Liver (tissue), 9 donors: Measurements from ENCODE around the gene SLFN12. TPM values are rescaled to one million over a fixed set of nuclear protein-coding genes. Genes with fewer than 3 reads are reported as not detected.

Experiments
- DNase-seq: peaks from one replicate; pipeline ENCODE4 v3.0.0-alpha.2; 2017; ENCODE audit warnings: low spot score
- H3K27ac ChIP-seq, 2 donors: one replicate each; pipeline ENCODE4 v1.7.0; 2013; ENCODE audit warnings: inconsistent platforms in 2 of 2, low read length in 2 of 2, control low read depth in 1 of 2, low read depth in 1 of 2, mild to moderate bottlenecking in 1 of 2
- H3K27me3 ChIP-seq, 4 donors: one replicate each; pipeline versions ENCODE4 v1.6.1 to v1.7.0; 2013; ENCODE audit warnings: low read length in 3 of 4, inconsistent platforms in 1 of 4, mild to moderate bottlenecking in 1 of 4, moderate library complexity in 1 of 4; ENCODE audit not compliant: control insufficient read depth in 4 of 4, insufficient read depth in 4 of 4
- H3K36me3 ChIP-seq, 4 donors: one replicate each; pipeline versions ENCODE4 v1.6.1 to v1.7.0; 2013; ENCODE audit warnings: low read length in 3 of 4, mild to moderate bottlenecking in 3 of 4, low read depth in 1 of 4, moderate library complexity in 1 of 4; ENCODE audit not compliant: control insufficient read depth in 4 of 4, insufficient read depth in 3 of 4
- H3K4me1 ChIP-seq, 4 donors: one replicate each; pipeline versions ENCODE4 v1.6.1 to v1.7.0; 2013; ENCODE audit warnings: low read length in 3 of 4, mild to moderate bottlenecking in 3 of 4, moderate library complexity in 1 of 4; ENCODE audit not compliant: control insufficient read depth in 4 of 4, insufficient read depth in 4 of 4
- H3K4me3 ChIP-seq, 3 donors: one replicate each; pipeline versions ENCODE4 v1.6.1 to v1.7.0; 2013; ENCODE audit warnings: low read length in 3 of 3, control low read depth in 1 of 3, low read depth in 1 of 3, mild to moderate bottlenecking in 1 of 3
- H3K9ac ChIP-seq, 2 donors: one replicate each; pipeline ENCODE4 v1.7.0; 2013; ENCODE audit warnings: low read length in 2 of 2, mild to moderate bottlenecking in 2 of 2, moderate library complexity in 2 of 2, control low read depth in 1 of 2, low read depth in 1 of 2
- H3K9me3 ChIP-seq, 4 donors: one replicate each; pipeline versions ENCODE4 v1.6.1 to v1.7.0; 2013; ENCODE audit warnings: low read length in 3 of 4; ENCODE audit not compliant: control insufficient read depth in 4 of 4
- ATF3 ChIP-seq: IDR thresholded peaks from 2 replicates; pipeline ENCODE4 v1.6.1; 2016; ENCODE audit warnings: antibody characterized with exemption
- CTCF ChIP-seq: fragments of 150-350 bp; IDR thresholded peaks from 2 replicates; pipeline ENCODE4 v1.5.1; 2017; ENCODE audit warnings: improper control_type of control experiment, low read depth, low read length; ENCODE audit not compliant: missing input control
- FOXA2 ChIP-seq: IDR thresholded peaks from 2 replicates; pipeline ENCODE4 v1.6.1; 2016; ENCODE audit warnings: antibody characterized with exemption
- GABPA ChIP-seq, 2 donors: IDR thresholded peaks in 1 of 2; conservative IDR thresholded peaks in 1 of 2; 2 replicates each; pipeline ENCODE4 v1.6.1; 2016; ENCODE audit warnings: antibody characterized with exemption in 2 of 2, mild to moderate bottlenecking in 1 of 2, moderate library complexity in 1 of 2
- HNF4A ChIP-seq, 2 donors: conservative IDR thresholded peaks; 2 replicates each; pipeline ENCODE4 v1.6.1; 2016; ENCODE audit warnings: antibody characterized with exemption in 2 of 2, mild to moderate bottlenecking in 2 of 2
- HNF4G ChIP-seq: IDR thresholded peaks from 2 replicates; pipeline ENCODE4 v1.6.1; 2016; ENCODE audit warnings: antibody characterized with exemption
- NR2F2 ChIP-seq: IDR thresholded peaks from 2 replicates; pipeline ENCODE4 v1.6.1; 2016; ENCODE audit warnings: antibody characterized with exemption
- RAD21 ChIP-seq, 2 donors: IDR thresholded peaks; 2 replicates each; pipeline ENCODE4 v1.6.1; 2016; ENCODE audit warnings: antibody characterized with exemption in 2 of 2, mild to moderate bottlenecking in 2 of 2
- RXRA ChIP-seq, 2 donors: IDR thresholded peaks; 2 replicates each; pipeline ENCODE4 v1.6.1; 2017 to 2018; ENCODE audit warnings: antibody characterized with exemption in 2 of 2, mild to moderate bottlenecking in 1 of 2
- SP1 ChIP-seq: IDR thresholded peaks from 2 replicates; pipeline ENCODE4 v1.6.1; 2018; ENCODE audit warnings: antibody characterized with exemption, mild to moderate bottlenecking
- ZBTB33 ChIP-seq: IDR thresholded peaks from 2 replicates; pipeline ENCODE4 v1.6.1; 2016; ENCODE audit warnings: antibody characterized with exemption
- WGBS: extraction: QIAGEN DNeasy Blood & Tissue Kit; methylation state at CpG from one replicate; pipeline ENCODE4 v1.1.7; 2013; 5-methylcytosine and 5-hydroxymethylcytosine counted together
- polyA plus RNA-seq, 2 donors: library from polyadenylated mRNA; stranded (reverse) in 1 of 2; unstranded in 1 of 2; fragments of 200-250 nt in 1 of 2; fragments of >200 nt in 1 of 2; fragmentation: Nextera tagmentation in 1 of 2; extraction: Ambion mirVana in 1 of 2; gene quantifications; one replicate each; pipeline versions ENCODE4 v1.2.1 to v1.2.3, GENCODE V29; 2013 to 2015
- total RNA-seq, 2 donors: library from RNA; depleted of rRNA; stranded (reverse); fragments of >200 nt; gene quantifications; one replicate each; pipeline ENCODE4 v1.2.3, GENCODE V29; 2014
- TF ChIP-seq, protein P1 (sequence below): IDR thresholded peaks from 2 replicates; pipeline ENCODE4 v1.6.1; 2016; ENCODE audit warnings: antibody characterized with exemption
- donor health status: healthy.
- donor health status: healthy.
- donor health status: healthy.
- donor health status: healthy.
- donor health status: healthy.

SLFN12 gene
- total RNA-seq (1 to 10 TPM; 3.5 to 5.0 TPM), polyA plus RNA-seq (under 1 TPM; 0.91 to 0.93 TPM)

DNA sequence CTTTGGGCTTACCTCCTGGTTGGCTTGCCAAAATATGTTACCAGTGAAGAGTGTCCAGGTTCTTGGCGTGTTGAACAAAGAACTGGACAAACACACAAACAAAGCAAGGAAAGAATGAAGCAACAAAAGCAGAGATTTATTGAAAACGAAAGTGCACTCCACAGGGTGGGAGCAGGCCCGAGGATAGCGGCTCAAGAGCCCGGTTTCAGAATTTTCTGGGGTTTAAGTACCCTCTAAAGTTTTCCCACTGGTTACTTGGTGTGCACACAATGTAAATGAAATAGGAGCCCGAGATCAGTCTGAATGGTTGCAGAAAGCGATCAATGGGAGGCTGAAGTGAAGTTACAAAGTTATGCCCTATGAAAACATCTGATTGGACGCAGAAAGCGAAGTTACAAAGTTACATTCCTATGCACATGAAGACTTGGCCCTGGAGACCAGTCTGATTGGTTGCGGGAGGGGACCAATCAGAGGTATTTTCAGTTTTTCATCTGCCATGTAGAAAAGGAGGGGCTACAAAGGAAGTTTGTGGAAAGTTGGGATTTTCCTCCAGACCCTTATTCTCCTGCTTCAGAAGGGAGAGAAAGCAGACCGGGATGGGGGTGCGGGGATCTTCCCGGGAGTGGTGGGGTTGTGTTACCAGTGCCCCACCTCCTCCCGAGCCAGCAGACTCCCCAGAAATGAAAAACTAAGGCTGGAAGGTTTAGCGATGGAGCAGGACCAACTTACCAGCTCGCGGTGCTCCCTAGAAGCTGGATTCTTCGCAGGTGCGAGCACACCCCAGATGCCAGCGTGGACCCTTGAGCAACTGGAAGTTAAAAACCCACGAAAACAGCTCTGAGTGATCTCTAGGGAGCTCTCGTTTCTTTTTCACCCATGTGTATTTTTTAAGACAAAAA lies at the start of gene SLFN12:
TSS of gene SLFN12 (minus strand) at position 325 of the 899 bp plus-strand sequence. CDS start 9,472 bp downstream, outside the sequence.
- no peaks in the 10 kb centered on the region for H3K9me3 ChIP-seq
- H3K27me3 ChIP-seq, result no peaks in the 10 kb centered on the region
- H3K27ac ChIP-seq, result peak within 1 kb of the TSS; percentile 73 to 85
- 17% methylated on average over 22 of the region's 22 CpGs for WGBS
- H3K4me1 ChIP-seq, result peaks cover 0 to 15% (median 6%) of the 10 kb centered on the region in 4 donors
- H3K36me3 ChIP-seq, result no peaks in the 10 kb centered on the region
- no peak for TF ChIP-seq NR2F2
- TF ChIP-seq, protein P1, sequence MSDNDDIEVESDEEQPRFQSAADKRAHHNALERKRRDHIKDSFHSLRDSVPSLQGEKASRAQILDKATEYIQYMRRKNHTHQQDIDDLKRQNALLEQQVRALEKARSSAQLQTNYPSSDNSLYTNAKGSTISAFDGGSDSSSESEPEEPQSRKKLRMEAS, result no peak
- no peak for TF ChIP-seq HNF4A (conservative IDR thresholded peaks at IDR 0.05)
- no peak for TF ChIP-seq ATF3
- peak; percentile 40 for TF ChIP-seq SP1
- H3K9ac ChIP-seq, result peak within 1 kb of the TSS; percentile 26 to 69
- DNase-seq, result no peak
- peak within 1 kb of the TSS; percentile 51 to 70 (median 61) for H3K4me3 ChIP-seq

GRCh38 chr17:35479271-35479670 lies 47.0 kb upstream of the SLFN12 start:
- H3K27me3 ChIP-seq, result peaks cover 0 to 13% (median 1%) of the 10 kb centered on the region in 4 donors
- no peak overlapping the region for H3K27ac ChIP-seq
- H3K36me3 ChIP-seq, result no peaks in the 10 kb centered on the region
- no peak for TF ChIP-seq GABPA (IDR thresholded peaks at IDR 0.05 in 1 of 2, conservative IDR thresholded peaks at IDR 0.05 in 1 of 2)
- TF ChIP-seq RXRA (IDR thresholded peaks at IDR 0.05), result no peak
- no peak for TF ChIP-seq FOXA2
- TF ChIP-seq, protein P1, result no peak
- TF ChIP-seq CTCF, result no peak
- TF ChIP-seq RAD21 (IDR thresholded peaks at IDR 0.05), result no peak
- no peak for TF ChIP-seq ZBTB33
- no peak for TF ChIP-seq HNF4G
- no peak for TF ChIP-seq NR2F2
- no peaks in the 10 kb centered on the region for H3K4me1 ChIP-seq
- DNase-seq, result no peak
- H3K4me3 ChIP-seq, result no peak overlapping the region
- H3K9me3 ChIP-seq, result peaks cover 0 to 5% (median 0%) of the 10 kb centered on the region in 4 donors
- 57% methylated on average over 5 of the region's 5 CpGs for WGBS
- H3K9ac ChIP-seq, result no peak overlapping the region
